GM15510 (cell line): ENCODE measurements around the gene EVL.

Source experiments
- POLR2A ChIP-seq: IDR thresholded peaks from 3 replicates; pipeline ENCODE4 v1.6.1; 2011; ENCODE audit warnings: borderline replicate concordance; ENCODE audit not compliant: insufficient read length; ENCODE audit errors: extremely low read depth

EVL gene

GRCh38 chr14:100070310-100070709 is 5.1 kb downstream of the EVL start:
- TF ChIP-seq POLR2A: no peak

- TF ChIP-seq POLR2A: no peak
Observed at GRCh38 chr14:100071545-100071944, 6.3 kb downstream of the EVL start.

- TF ChIP-seq POLR2A: no peak
Observed at GRCh38 chr14:100072783-100073346, 7.6 kb downstream of the EVL start.

- no peak for TF ChIP-seq POLR2A
Observed at GRCh38 chr14:100073576-100074430, 8.6 kb downstream of the EVL start.

- no peak for TF ChIP-seq POLR2A
Observed at GRCh38 chr14:100074431-100075100, 9.3 kb downstream of the EVL start.

GRCh38 chr14:100075681-100076080 is 10.5 kb downstream of the EVL start:
- no peak for TF ChIP-seq POLR2A

- no peak for TF ChIP-seq POLR2A
Observed at GRCh38 chr14:100076133-100076532, 10.9 kb downstream of the EVL start.

- no peak for TF ChIP-seq POLR2A
Observed at GRCh38 chr14:100076606-100077005, 11.4 kb downstream of the EVL start.

- TF ChIP-seq POLR2A: no peak
Observed at GRCh38 chr14:100077441-100077840, 12.2 kb downstream of the EVL start.

GRCh38 chr14:100078216-100078803 is 13.1 kb downstream of the EVL start:
- TF ChIP-seq POLR2A: no peak

- no peak for TF ChIP-seq POLR2A
Observed at GRCh38 chr14:100078997-100079725, 13.9 kb downstream of the EVL start.

GRCh38 chr14:100079726-100080005 is 14.4 kb downstream of the EVL start:
- TF ChIP-seq POLR2A: no peak

- TF ChIP-seq POLR2A: no peak
Observed at GRCh38 chr14:100080206-100080605, 15.0 kb downstream of the EVL start.

- no peak for TF ChIP-seq POLR2A
Observed at GRCh38 chr14:100081997-100082625, 16.9 kb downstream of the EVL start.
